GM10847 (cell line): ENCODE measurements around the gene SLC1A5.

Experiments
- POLR2A ChIP-seq: IDR thresholded peaks from 2 replicates; pipeline ENCODE4 v1.6.1; 2011; ENCODE audit not compliant: insufficient read length; ENCODE audit errors: extremely low read depth

Gene SLC1A5

GRCh38 chr19:46725859-46726393, 62.5 kb downstream of the SLC1A5 start:
- TF ChIP-seq POLR2A: no peak

- TF ChIP-seq POLR2A: no peak
These were observed 63.2 kb downstream of the SLC1A5 start for GRCh38 chr19:46725036-46725820.
